GM21381 (cell line): ENCODE measurements around the gene HIC1.
A peak's percentile ranks its signal among the peaks of the same experiment; 100 is the strongest.

Experiments used
- ATAC-seq: cut with Tn5 transposase; IDR thresholded peaks from one replicate; pipeline ENCODE4 v1.9.1; 2021; ENCODE audit warnings: mild to moderate bottlenecking, moderate library complexity; ENCODE audit not compliant: unreplicated experiment

HIC1 gene

DNA sequence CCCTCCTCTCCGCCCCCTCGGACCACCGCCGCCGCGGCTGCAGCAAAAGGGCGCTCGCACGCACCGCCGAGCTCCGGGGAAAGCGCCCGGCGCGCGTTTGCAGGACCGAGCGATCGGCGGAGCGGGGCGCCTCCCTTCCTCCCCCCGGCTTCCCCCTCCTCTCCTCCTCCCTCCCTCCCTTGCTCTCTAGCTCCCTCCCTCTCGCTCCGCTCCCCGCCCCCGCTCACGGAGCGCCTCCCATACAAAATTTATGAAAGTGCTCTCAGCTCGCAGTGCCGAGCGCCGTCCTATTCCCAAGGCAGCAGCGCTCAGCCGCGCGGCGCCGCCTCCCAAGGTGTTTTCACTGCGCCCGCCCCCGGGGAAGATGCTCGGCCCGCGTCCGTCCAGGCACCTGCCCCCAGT, 29.7 kb upstream of the HIC1 start, which contains the start of gene RTN4RL1:
Gene RTN4RL1 (minus strand): TSS at position 115 of the 402 bp plus-strand sequence. CDS start 469 bp downstream, outside the sequence.
- ATAC-seq: no peak

DNA sequence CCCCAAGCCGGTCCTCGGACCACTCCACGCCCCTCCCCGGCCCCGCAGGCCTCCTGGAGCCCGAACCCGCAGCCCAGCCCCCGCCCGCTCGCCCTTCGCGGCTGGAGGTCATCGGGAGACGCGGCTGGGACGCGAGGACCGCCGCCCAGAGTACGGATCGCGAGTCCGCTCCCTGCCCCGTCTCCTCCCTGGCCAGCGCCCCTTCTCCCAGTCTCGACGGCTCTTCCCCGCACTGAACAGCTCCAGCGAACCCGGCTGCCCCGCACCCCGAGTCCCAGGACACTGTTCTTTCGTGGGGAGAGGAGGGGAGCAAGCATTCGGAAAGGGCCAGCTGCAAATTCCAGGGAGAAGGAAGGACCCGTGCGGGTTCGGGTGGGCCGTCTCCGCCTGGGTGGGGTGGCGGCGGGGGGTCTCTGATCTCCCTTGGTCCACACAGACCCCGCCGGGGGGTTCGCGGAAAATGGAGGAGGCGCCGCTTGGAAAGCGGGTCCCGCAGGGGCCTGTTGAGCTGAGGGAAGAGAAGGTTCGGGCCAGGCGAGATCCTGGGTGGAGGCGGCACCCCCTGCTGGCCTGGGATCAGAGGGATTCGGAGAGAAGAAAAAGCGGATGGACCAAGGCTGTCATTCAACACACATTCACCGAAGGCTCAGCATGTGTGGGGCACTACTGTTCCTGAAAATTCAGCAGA, 29.1 kb upstream of the HIC1 start:
- no peak for ATAC-seq

DNA sequence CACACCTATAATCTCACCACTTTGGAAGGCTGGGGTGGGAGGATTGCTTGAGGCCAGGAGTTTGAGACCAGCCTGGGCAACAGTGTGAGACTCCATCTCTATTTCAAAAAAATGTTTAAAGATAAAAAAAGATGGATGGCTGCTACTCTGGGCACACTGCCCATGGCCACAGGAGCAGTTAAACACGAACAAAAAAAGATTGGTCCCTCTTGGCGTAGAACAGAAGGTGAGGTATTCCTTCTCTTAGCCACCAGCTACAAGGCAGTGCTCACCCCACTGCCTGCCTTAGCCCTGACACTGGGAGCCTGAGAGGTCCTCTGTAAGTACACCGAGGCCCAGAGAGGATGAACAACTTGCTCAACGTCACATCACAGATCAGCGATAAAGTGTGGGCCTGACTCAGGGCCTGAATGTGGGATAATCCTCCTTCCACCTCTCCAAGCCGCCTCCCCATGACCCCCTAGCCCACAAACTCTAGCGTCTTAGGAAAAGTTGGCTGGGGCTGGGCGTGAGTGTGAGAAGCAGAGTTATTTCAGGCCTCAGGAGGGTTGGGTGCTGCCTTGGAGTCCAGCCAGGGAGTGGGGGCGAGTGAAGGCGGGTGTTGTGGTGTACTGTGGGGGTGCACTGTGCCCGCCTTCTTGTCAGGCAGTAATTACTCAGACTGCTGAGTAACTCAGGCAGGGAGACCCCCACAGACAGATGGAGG, 27.2 kb upstream of the HIC1 start:
- no peak for ATAC-seq

DNA sequence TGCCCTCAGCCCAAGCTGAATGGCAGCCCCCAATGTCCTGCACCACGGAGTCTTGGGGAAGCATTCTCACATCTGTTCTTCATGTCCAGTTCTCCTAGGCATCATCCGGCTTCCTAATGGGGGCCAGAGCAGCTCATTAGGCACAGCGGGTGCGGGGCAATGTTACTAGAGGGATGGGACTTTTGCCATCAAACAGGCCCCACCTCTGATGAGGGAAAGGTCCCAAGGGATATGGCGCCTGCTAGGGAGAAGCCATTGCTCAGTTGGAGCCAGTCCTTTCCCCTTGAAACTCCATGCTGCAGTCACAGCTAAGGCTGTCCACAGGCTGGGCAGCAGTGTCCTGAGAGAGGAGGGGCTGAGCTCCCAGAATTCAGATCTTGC, 26.7 kb upstream of the HIC1 start:
- no peak for ATAC-seq

DNA sequence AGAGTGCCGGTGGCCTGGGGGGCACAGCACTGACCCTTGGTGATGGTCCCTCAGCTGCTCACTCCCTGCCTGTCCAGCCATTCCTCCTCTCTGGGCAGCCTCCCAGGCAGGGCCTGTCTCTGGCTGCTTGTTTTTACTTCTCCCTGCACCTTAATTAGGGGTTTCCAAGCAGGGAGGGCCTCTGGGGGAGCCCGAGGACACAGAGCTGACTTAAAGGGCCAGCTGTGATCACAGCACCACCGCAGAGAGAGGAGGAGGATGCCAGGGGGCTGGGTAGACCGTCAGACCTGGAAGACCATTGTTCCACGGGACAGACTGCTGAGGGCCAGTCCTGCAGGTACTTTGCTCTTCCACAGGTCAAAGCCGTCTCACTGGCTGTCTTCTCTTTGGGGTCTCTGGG, 26.2 kb upstream of the HIC1 start:
- ATAC-seq: no peak

DNA sequence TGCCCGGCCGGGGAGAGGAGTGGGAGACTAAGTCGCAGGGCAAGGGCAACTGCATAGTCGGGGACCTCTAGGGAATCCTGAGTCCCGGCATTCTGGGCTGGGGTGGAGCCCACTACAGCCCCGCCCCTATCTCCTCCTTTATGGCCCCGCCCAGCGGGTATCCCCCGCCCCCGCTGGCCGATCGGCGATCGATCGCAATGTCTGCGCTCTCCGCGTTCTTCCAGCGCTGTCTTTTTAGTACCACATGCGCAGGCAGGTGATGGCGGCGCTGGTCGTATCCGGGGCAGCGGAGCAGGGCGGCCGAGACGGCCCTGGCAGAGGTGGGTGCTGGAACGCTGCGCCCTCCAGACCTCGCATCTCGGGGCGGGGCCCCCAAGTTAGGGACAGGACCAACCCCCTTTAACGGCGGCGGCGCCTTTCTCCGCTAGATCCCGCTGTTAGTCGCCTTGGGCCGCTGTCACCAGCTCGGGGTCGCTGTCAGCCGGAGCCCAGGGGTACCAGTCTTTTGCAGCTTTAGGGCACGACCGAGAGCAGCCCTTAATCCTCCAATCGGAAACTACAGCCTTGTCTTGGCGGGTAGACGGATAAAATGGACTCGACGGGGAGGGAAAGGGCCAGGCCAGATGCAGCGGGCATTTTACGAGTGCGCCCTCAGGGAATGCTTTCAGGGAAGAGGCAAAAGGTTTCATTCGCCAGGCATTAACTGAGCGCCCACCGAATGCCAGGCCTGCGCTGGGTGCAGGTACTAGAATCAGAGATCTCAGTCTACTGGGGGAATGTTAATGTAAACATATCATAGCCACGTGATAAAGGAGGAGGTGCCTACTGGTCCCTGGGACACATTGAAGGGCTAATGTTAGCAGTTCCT, 24.8 kb upstream of the HIC1 start, which contains the start of gene DPH1:
Gene DPH1 (plus strand): TSS at position 243 of the 868 bp plus-strand sequence. CDS start 17 bp downstream, at position 260.
- peak; percentile 60 for ATAC-seq

GRCh38 chr17:2030779-2031163, 24.1 kb upstream of the HIC1 start:
- ATAC-seq: no peak

- ATAC-seq: no peak
Measured at GRCh38 chr17:2033153-2033552, 21.8 kb upstream of the HIC1 start.

DNA sequence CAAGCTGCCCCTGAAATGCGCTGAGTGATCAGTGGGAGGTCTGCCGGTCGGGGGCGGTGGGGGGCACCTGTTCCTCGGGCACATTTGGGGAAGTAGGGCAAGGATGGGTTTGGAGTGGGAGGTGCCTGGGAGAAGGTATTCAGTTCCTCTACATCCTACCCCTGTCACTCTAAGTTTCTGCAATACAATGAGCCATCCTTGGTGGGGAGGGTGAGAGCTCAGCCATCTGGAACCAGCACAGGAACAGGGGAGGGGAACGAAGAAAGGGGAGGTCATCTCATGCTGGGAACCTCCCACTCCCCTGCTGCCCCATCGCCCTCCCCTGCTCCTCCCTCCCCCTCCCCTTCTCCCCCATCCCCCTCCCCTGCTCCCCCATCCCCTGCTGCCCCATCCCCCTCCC, 20.7 kb upstream of the HIC1 start:
- no peak for ATAC-seq

GRCh38 chr17:2034806-2035540, 19.9 kb upstream of the HIC1 start:
- ATAC-seq: no peak

DNA sequence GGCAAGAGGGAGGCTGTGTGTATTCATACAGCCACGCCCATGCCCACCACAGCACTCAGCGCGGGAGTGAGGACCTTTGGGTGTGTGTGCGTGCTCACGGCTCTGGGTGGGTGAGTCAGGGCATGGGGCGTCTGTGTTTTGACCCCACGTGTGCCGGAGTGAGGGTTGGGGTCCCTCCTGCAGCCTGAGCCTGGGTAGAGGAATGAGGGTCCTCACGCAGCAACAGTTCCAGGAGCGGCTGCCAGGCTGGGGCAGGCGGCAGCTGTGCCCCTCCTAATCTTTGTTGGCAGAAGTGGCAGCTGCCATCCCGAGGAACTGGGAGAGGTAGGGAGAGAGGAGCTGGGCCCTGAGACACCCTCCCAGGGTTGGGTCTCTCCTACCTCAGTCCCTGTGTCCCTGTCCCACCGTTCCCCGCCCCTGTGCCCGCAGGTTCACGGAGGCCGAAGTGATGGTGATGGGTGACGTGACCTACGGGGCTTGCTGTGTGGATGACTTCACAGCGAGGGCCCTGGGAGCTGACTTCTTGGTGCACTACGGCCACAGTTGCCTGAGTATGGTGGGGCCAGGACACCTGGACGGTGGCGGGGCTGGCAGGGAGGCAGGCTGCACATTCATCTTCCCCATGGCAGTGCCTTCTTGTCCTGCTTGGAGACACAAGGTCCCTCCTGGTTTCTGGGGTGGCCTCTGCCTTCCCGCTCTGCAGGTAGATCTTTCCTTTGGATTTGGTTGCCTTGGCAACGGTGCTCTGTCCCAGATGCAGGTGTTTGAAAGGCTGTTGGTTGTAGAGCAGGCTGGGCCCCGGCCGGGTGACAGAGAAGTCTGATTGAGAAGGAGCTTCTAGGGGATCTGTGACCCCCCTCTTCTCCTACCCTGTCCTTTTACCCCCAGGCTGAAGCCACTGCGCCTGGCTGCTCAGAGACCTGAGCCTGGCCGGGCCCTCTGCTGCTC, 19.1 kb upstream of the HIC1 start:
- no peak for ATAC-seq

GRCh38 chr17:2037155-2037554, 17.7 kb upstream of the HIC1 start:
- no peak for ATAC-seq

- ATAC-seq: no peak
Measured at GRCh38 chr17:2040219-2040827, 14.6 kb upstream of the HIC1 start.

GRCh38 chr17:2040942-2041560, 13.9 kb upstream of the HIC1 start:
- ATAC-seq: no peak

DNA sequence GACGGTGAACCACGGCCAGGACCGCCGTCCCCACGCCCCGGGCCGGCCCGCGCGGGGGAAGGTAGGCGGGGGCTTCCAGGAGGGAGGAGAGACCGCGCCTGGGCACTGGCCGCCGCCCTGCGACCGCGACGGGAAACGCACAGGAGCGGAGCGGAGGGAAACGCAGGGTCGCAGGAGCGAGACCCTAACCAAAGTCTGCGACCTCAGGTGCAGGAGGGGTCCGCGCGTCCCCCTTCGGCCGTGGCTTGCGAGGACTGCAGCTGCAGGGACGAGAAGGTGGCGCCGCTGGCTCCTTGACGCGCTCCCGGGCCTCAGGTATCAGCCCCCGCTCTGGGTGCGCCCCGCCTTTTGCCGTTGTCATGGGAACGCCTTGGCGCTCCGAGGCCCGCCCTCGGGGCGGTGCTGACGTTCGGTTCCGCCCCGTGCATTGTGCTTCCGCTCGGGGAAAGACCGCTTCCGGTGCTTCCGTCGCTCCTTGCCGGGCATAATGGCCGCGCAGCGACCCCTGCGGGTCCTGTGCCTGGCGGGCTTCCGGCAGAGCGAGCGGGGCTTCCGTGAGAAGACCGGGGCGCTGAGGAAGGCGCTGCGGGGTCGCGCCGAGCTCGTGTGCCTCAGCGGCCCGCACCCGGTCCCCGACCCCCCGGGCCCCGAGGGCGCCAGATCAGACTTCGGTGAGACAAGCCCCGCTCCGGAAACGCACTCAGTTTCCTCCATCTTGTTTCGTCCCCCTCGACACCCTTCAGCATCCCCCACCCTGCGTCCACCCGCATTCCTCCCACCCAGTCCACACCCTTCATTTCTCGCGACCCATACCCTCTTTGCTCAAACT, 13.1 kb upstream of the HIC1 start, which contains the start of gene OVCA2:
Gene OVCA2 (plus strand): TSS at position 462 of the 829 bp plus-strand sequence. CDS start 26 bp downstream, at position 488.
- ATAC-seq: peak; percentile 90

GRCh38 chr17:2042390-2042847, 12.5 kb upstream of the HIC1 start:
- no peak for ATAC-seq

DNA sequence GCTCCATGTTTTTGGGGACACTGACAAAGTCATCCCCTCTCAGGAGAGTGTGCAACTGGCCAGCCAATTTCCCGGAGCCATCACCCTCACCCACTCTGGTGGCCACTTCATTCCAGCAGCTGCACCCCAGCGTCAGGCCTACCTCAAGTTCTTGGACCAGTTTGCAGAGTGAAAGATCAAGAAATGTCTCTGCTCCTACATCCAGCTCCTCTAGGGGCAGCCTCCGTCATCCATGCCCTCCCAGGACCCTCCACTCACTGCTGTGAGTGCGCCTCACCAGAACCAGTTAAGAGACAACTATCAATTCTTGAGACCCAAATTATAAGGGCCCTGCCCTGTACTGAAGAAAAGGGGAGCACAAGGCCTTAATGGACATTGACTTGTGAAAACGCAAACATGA, 12.0 kb upstream of the HIC1 start:
- no peak for ATAC-seq

GRCh38 chr17:2043785-2044184, 11.1 kb upstream of the HIC1 start:
- no peak for ATAC-seq
